A549 (cell line): ENCODE results near the gene PAM.

ENCODE experiments used
- ESRRA ChIP-seq: fragments of 150-350 bp; IDR thresholded peaks from 2 replicates; pipeline ENCODE4 v1.6.1; 2014; ENCODE audit warnings: mild to moderate bottlenecking, low read length, borderline replicate concordance
- FOXS1 ChIP-seq: fragments of 250-450 bp; sonication (Bioruptor Pico); IDR thresholded peaks from 2 replicates; pipeline ENCODE4 v1.5.0; 2020; ENCODE audit warnings: mild to moderate bottlenecking, moderate library complexity
- POLR2A ChIP-seq: IDR thresholded peaks from 2 replicates; pipeline ENCODE4 v1.6.1; 2012; ENCODE audit warnings: mild to moderate bottlenecking, low read length
- TF ChIP-seq, protein P1 (sequence below): fragments of >200 bp; sonication (Bioruptor Twin); formaldehyde crosslinking; IDR thresholded peaks from 3 replicates; pipeline ENCODE4 v1.5.1; 2016
- TF ChIP-seq, protein P2 (sequence below): IDR thresholded peaks from 2 replicates; pipeline ENCODE4 v1.6.1; 2012

- TF ChIP-seq, protein P1, sequence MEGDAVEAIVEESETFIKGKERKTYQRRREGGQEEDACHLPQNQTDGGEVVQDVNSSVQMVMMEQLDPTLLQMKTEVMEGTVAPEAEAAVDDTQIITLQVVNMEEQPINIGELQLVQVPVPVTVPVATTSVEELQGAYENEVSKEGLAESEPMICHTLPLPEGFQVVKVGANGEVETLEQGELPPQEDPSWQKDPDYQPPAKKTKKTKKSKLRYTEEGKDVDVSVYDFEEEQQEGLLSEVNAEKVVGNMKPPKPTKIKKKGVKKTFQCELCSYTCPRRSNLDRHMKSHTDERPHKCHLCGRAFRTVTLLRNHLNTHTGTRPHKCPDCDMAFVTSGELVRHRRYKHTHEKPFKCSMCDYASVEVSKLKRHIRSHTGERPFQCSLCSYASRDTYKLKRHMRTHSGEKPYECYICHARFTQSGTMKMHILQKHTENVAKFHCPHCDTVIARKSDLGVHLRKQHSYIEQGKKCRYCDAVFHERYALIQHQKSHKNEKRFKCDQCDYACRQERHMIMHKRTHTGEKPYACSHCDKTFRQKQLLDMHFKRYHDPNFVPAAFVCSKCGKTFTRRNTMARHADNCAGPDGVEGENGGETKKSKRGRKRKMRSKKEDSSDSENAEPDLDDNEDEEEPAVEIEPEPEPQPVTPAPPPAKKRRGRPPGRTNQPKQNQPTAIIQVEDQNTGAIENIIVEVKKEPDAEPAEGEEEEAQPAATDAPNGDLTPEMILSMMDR: no peak
- TF ChIP-seq FOXS1 (CRISPR knock-in tag) (no peak), POLR2A (no peak), ESRRA (no peak)
- TF ChIP-seq, protein P2, sequence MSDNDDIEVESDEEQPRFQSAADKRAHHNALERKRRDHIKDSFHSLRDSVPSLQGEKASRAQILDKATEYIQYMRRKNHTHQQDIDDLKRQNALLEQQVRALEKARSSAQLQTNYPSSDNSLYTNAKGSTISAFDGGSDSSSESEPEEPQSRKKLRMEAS: no peak
These were observed 167.1 kb downstream of the PAM start for GRCh38 chr5:102922111-102922720.
